Measurements from ENCODE around the gene SLC6A18.

Gene SLC6A18

GRCh38 chr5:1253456-1254105 lies 28.4 kb downstream of the SLC6A18 start:
- no peak overlapping the region for H3K4me3 ChIP-seq (ENCODE audit: control insufficient read depth, low read depth, low read length)
- no peak for TF ChIP-seq CTCF (conservative IDR thresholded peaks at IDR 0.05; ENCODE audit: control insufficient read depth, insufficient read depth, low read depth, low read length)
- DNase-seq (ENCODE audit: low read depth), result no peak

- no peak for DNase-seq (ENCODE audit: low read depth)
- no peak overlapping the region for H3K4me3 ChIP-seq (ENCODE audit: control insufficient read depth, low read depth, low read length)
- no peak for TF ChIP-seq CTCF (conservative IDR thresholded peaks at IDR 0.05; ENCODE audit: control insufficient read depth, insufficient read depth, low read depth, low read length)
Observed at GRCh38 chr5:1254196-1254595, 29.0 kb downstream of the SLC6A18 start.

- no peak for DNase-seq (ENCODE audit: low read depth)
- TF ChIP-seq CTCF (conservative IDR thresholded peaks at IDR 0.05; ENCODE audit: control insufficient read depth, insufficient read depth, low read depth, low read length), result no peak
- H3K4me3 ChIP-seq (ENCODE audit: control insufficient read depth, low read depth, low read length), result no peak overlapping the region
Observed at GRCh38 chr5:1255081-1255561, 29.9 kb downstream of the SLC6A18 start.

- DNase-seq (ENCODE audit: low read depth), result no peak
- no peak overlapping the region for H3K4me3 ChIP-seq (ENCODE audit: control insufficient read depth, low read depth, low read length)
- TF ChIP-seq CTCF (conservative IDR thresholded peaks at IDR 0.05; ENCODE audit: control insufficient read depth, insufficient read depth, low read depth, low read length), result no peak
Observed at GRCh38 chr5:1256776-1257175, 31.6 kb downstream of the SLC6A18 start.

GRCh38 chr5:1257363-1257762 lies 32.2 kb downstream of the SLC6A18 start:
- TF ChIP-seq CTCF (conservative IDR thresholded peaks at IDR 0.05; ENCODE audit: control insufficient read depth, insufficient read depth, low read depth, low read length), result no peak
- no peak for DNase-seq (ENCODE audit: low read depth)
- H3K4me3 ChIP-seq (ENCODE audit: control insufficient read depth, low read depth, low read length), result no peak overlapping the region

GRCh38 chr5:1257841-1258240 lies 32.7 kb downstream of the SLC6A18 start:
- no peak overlapping the region for H3K4me3 ChIP-seq (ENCODE audit: control insufficient read depth, low read depth, low read length)
- no peak for TF ChIP-seq CTCF (conservative IDR thresholded peaks at IDR 0.05; ENCODE audit: control insufficient read depth, insufficient read depth, low read depth, low read length)
- no peak for DNase-seq (ENCODE audit: low read depth)
